ENCODE data around the gene IFI30.

DNA sequence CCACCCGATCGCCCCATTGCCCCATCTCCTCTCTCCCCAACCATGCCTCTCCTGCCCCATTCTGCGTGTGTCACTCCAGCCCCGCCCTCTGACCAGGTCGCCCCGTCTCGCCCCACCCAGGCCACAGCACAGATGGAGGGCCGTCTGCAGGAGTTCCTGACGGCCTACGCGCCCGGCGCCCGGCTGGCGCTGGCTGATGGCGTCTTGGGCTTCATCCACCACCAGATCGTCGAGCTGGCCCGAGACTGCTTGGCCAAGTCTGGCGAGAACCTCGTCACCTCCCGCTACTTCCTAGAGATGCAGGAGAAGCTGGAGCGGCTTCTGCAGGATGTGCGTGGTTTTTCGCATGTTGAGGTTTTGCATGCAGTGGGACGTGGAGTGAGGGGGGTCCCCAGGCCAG lies 49.8 kb upstream of the IFI30 start:
- TF ChIP-seq, protein P1, sequence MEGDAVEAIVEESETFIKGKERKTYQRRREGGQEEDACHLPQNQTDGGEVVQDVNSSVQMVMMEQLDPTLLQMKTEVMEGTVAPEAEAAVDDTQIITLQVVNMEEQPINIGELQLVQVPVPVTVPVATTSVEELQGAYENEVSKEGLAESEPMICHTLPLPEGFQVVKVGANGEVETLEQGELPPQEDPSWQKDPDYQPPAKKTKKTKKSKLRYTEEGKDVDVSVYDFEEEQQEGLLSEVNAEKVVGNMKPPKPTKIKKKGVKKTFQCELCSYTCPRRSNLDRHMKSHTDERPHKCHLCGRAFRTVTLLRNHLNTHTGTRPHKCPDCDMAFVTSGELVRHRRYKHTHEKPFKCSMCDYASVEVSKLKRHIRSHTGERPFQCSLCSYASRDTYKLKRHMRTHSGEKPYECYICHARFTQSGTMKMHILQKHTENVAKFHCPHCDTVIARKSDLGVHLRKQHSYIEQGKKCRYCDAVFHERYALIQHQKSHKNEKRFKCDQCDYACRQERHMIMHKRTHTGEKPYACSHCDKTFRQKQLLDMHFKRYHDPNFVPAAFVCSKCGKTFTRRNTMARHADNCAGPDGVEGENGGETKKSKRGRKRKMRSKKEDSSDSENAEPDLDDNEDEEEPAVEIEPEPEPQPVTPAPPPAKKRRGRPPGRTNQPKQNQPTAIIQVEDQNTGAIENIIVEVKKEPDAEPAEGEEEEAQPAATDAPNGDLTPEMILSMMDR (IDR thresholded peaks at IDR 0.05): no peak
- no peak for TF ChIP-seq POLR2A (IDR thresholded peaks at IDR 0.05)
